ENCODE data around the gene MEPCE. TPM values are rescaled to one million over a fixed set of nuclear protein-coding genes. Genes with fewer than 3 reads are reported as not detected.
"Not testable (repeated sequence)": the region's sequence is repeated elsewhere in the genome, so short reads cannot be mapped to it uniquely, and the experiment has no call there.

Gene MEPCE
- total RNA-seq, 2 donors from 2014 or later = 53.0 to 83.5 TPM

DNA sequence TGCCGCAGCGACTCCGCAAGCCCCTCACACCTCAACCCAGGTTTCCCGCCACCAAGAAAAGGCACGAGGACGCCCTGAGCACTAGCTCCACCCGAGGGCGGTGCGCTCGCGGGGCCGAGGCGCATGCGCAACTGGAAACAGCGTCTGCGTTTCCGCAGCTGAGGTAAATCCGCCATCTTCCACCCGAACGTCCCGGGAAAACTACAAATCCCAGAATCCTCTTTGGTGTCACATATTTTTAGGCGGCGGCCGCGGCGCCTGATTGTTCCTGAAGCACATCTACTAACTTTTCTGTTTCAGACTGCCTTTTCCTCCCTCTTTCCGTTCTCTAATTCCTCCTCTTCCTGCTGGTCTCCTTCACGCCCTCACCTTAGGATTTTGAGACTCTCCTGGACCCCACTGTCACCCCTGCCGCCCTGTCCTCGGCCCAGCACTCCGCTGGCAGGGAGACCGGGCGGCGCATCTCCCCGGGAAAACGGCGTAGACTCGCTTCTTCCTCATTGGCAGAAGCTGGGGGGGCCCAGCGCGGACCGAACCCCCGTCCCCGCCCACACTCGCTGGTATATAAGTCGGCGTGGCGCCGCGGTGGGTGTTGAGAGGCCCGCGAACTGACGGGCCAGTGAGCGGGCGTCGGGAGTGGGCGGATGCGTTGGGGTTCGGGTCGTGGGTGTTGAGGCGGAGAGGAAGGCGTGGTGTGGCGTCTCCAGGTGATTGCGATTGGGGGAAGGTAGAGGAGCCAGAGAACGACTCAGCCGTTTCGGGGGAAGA lies 1.2 kb upstream of the MEPCE start, which contains the start of gene ZCWPW1:
ZCWPW1 (minus strand) TSS at position 505 of the 768 bp plus-strand sequence. CDS start 8,054 bp downstream, outside the sequence.
- ATAC-seq (peak; percentile 56 to 61), DNase-seq (ENCODE audit: low spot score in 2 of 2) (peak; percentile 94 to 98)
- Mint-ChIP-seq H3K27ac (peak within 1 kb of the TSS; percentile 100), H3K36me3 (peaks cover 18 to 25% of the 10 kb centered on the region in 2 donors), H3K9me3 (peaks cover 0 to 4% of the 10 kb centered on the region in 2 donors)

DNA sequence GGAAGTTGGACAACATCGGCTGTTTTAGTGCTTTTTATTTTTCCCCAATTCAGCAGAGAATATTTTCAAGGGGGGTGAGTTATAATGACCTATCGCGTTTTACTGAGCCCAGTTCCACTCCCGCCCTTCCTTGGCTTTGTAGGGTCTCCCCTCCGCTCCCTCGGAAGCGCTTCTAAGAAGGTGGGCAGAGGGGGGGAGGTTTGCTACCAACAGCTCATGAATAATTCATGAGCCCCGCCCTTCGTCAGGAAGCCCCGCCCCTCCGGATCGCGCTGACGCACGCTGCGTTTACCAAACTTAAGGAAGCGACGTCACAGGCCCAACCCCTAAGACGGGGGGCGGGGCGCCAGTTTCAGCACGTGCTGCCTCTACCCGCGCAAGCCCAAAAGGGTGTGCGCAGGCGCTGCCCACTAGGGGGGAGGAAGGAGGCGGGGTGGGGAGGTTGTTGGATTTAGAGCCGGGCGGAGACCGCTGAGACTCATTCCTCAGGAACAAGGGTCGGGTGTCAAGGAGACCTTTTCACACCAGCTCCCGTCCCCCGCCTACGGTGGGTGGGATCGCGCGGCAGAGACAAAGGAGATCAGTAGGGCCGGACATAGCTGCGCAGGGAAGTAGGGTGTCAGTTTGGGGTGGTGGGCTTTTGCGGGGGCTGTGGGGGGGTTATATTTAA lies 529 bp upstream of the MEPCE start:
- Mint-ChIP-seq H3K9me3 (peaks cover 0 to 4% of the 10 kb centered on the region in 2 donors), H3K27ac (peak overlapping the region; percentile 100), H3K36me3 (peaks cover 25 to 30% of the 10 kb centered on the region in 2 donors)
- DNase-seq (ENCODE audit: low spot score in 2 of 2) (peak; percentile 100), ATAC-seq (peak; percentile 72 to 74)

DNA sequence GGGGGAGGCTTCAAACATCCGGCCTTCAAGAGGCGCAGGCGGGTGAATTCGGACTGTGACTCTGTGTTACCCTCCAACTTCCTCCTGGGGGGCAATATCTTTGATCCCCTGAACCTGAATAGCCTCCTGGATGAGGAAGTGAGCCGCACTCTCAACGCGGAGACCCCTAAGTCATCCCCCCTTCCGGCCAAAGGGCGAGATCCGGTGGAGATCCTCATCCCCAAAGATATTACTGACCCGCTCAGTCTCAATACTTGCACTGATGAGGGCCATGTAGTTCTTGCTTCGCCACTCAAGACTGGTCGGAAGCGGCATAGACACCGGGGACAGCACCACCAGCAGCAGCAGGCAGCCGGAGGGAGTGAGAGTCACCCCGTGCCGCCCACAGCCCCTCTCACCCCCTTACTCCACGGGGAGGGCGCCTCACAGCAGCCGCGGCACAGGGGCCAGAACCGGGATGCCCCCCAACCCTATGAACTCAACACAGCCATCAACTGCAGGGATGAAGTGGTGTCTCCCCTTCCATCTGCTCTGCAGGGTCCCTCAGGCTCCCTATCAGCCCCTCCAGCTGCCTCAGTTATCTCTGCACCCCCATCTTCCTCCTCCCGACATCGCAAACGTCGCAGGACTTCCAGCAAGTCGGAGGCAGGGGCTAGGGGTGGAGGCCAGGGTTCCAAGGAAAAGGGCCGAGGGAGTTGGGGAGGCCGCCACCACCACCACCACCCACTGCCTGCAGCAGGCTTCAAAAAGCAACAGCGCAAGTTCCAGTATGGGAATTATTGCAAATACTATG lies 1.1 kb downstream of the MEPCE start:
- H3K9me3 Mint-ChIP-seq = peaks cover 0 to 4% of the 10 kb centered on the region in 2 donors
- H3K27ac Mint-ChIP-seq = peak overlapping the region; percentile 95 to 100
- ATAC-seq (peak in 1 of 2 donors; percentile 7), DNase-seq (ENCODE audit: low spot score in 2 of 2) (peak in 1 of 2 donors; percentile 32)
- peaks cover 39 to 44% of the 10 kb centered on the region in 2 donors for H3K36me3 Mint-ChIP-seq

DNA sequence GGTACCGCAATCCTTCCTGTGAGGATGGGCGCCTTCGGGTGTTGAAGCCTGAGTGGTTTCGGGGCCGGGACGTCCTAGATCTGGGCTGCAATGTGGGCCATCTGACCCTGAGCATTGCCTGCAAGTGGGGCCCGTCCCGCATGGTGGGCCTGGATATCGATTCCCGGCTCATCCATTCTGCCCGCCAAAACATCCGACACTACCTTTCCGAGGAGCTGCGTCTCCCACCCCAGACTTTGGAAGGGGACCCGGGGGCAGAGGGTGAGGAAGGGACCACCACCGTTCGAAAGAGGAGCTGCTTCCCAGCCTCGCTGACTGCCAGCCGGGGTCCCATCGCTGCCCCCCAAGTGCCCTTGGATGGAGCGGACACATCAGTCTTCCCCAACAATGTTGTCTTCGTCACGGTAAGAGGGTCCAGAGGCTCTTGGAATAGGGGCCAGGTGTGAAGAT lies 1.7 kb downstream of the MEPCE start:
- Mint-ChIP-seq H3K27ac (peak overlapping the region; percentile 89 to 100), H3K36me3 (peaks cover 43 to 47% of the 10 kb centered on the region in 2 donors), H3K9me3 (peaks cover 0 to 4% of the 10 kb centered on the region in 2 donors)
- ATAC-seq = no peak
- DNase-seq (ENCODE audit: low spot score in 2 of 2) = no peak

DNA sequence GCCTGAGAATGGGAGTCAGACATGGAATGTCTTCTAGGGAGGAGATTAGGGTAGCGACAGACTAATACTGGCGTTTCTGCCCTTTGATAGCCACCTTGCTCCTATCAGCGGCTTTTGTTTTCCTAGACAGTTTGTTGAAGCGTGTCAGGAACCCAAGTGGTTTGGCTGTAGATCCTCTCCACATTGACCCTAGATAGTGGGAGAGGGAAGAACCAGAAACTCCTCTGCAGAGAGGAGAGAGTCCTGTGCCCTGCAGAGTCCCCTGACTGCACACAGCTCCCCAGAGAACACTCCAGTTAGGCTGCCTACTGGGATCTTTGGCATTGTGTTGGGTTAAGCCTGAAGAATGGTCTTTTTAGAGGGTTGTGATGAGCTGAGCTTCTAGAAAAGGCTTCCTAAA lies 2.4 kb downstream of the MEPCE start:
- Mint-ChIP-seq H3K36me3 (peaks cover 46 to 51% of the 10 kb centered on the region in 2 donors), H3K9me3 (peaks cover 0 to 4% of the 10 kb centered on the region in 2 donors), H3K27ac (peak overlapping the region; percentile 89 to 100)
- peak in 1 of 2 donors; percentile 42 for DNase-seq (ENCODE audit: low spot score in 2 of 2)
- ATAC-seq = no peak

DNA sequence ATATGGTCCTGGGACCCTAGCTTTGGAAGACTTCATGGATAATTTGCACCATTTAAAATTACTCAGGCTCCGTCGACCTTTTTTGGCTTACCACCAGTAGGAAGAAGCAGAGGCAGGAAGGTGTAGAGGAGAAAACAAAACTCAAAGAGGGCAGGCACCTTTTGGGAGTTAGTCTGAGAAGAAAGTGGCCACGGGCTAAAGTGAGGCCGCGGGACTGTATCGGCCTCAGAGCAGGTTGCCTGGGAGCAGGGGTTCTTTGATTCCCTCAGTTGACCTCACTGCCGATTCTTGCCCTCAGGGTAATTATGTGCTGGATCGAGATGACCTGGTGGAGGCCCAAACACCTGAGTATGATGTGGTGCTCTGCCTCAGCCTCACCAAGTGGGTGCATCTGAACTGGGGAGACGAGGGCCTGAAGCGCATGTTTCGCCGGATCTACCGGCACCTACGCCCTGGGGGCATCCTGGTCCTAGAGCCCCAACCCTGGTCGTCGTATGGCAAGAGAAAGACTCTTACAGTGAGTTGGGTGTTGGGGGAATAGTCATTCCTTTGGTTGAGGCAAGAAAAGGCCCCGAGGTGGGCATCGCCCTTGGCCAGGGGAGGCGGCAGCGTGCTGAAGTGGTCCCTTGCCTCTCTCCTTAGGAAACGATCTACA lies 3.1 kb downstream of the MEPCE start:
- H3K27ac Mint-ChIP-seq = peak overlapping the region; percentile 44 to 100

DNA sequence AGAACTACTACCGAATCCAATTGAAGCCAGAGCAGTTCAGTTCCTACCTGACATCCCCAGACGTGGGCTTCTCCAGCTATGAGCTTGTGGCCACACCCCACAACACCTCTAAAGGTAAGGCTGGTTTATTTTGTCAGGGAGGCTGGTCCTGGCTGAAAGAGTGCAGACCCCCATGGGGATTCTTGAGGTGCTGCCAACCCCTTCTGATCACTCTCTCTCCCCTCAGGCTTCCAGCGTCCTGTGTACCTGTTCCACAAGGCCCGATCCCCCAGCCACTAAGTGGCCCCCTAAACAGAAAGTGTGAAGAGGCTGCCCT lies 3.6 kb downstream of the MEPCE start:
- Mint-ChIP-seq H3K9me3 (no peaks in the 10 kb centered on the region), H3K36me3 (peaks cover 40 to 46% of the 10 kb centered on the region in 2 donors), H3K27ac (peak overlapping the region; percentile 44 to 94)
- DNase-seq (ENCODE audit: low spot score in 2 of 2) (no peak), ATAC-seq (no peak)

More for the DNA sequence above, 3.1 kb downstream of the MEPCE start:
- Mint-ChIP-seq H3K36me3 (peaks cover 45 to 51% of the 10 kb centered on the region in 2 donors), H3K9me3 (peaks cover 0 to 4% of the 10 kb centered on the region in 2 donors)
- DNase-seq (ENCODE audit: low spot score in 2 of 2) = no peak
- ATAC-seq = no peak

DNA sequence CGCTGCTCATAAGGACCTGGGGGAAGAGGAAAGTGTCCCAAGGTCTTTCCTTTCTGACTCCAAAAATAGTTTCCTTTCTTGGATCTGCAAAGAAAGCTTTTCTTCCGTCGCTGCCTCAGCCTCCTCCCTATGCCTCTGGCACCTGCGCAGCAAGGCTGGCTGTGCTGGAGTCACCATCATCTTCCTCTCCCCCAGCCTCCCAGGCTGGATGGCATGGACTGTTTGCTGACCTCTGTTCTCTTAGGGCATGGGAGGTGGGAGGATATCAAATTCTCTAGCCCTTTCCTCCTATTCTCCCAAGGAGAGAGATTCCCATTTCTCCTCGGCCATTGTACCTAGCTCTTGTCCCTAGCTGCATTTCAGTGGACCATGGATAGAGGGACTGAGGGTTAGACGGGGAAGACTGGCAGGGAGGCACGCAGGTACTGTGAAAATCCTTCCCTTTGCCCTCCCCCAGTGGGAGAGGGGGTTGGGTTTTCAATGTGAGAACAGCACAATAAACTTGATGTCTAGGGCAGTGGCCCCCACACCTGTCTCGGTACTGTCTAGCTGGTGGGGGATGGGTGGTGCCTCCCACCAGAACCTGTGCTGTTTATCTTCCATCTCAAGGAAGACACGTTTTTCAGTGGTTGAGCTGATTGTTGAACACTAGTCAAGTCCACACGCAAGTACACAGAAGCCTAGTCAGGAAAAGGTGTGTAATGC lies 4.1 kb downstream of the MEPCE start:
- Mint-ChIP-seq H3K36me3 (peaks cover 40 to 43% of the 10 kb centered on the region in 2 donors), H3K27ac (peak overlapping the region; percentile 90 to 94), H3K9me3 (no peaks in the 10 kb centered on the region)
- no peak for ATAC-seq
- peak in 1 of 2 donors; percentile 40 for DNase-seq (ENCODE audit: low spot score in 2 of 2)

DNA sequence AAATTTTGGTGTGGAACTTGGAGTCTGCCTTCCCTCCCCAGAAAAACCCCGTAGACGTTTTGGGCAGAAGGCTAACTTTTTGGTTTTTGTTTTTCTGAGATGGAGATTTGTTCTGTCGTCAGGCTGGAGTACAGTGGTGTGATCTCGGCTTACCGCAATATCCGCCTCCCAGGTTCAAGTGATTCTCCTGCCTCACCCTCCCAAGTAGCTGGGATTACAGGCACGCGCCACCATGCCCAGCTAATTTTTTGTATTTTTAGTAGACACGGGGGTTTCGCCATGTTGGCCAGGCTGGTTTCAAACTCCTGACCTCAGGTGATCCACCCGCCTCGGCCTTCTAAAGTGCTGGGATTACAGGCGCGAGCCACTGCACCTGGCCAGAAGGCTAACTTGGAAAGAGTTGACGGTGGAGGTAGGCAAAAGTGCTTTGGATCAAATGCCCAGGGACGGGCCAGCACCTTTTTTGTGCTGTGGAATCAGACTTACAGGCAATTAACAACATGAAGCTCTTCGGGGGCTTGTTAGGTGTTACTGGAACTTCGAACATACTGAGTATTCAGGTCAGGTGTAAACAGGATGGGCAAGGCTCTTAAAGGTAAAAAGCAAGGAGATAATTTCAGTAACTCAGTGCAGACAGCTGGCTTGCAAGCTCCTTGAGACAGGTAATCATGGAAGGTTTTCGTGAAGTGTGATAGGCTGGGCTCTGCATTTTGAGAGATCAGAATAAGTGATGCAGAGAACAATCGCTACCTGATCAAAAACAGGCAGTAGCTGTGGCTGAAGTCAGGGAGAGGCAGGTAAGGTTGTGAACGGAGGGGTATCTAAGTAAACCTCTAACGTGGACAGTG lies 4.9 kb downstream of the MEPCE start:
- Mint-ChIP-seq H3K27ac (peak overlapping the region; percentile 94 to 95), H3K36me3 (peaks cover 36 to 38% of the 10 kb centered on the region in 2 donors), H3K9me3 (no peaks in the 10 kb centered on the region)
- peak in 1 of 2 donors; percentile 55 for DNase-seq (ENCODE audit: low spot score in 2 of 2)
- no peak for ATAC-seq

DNA sequence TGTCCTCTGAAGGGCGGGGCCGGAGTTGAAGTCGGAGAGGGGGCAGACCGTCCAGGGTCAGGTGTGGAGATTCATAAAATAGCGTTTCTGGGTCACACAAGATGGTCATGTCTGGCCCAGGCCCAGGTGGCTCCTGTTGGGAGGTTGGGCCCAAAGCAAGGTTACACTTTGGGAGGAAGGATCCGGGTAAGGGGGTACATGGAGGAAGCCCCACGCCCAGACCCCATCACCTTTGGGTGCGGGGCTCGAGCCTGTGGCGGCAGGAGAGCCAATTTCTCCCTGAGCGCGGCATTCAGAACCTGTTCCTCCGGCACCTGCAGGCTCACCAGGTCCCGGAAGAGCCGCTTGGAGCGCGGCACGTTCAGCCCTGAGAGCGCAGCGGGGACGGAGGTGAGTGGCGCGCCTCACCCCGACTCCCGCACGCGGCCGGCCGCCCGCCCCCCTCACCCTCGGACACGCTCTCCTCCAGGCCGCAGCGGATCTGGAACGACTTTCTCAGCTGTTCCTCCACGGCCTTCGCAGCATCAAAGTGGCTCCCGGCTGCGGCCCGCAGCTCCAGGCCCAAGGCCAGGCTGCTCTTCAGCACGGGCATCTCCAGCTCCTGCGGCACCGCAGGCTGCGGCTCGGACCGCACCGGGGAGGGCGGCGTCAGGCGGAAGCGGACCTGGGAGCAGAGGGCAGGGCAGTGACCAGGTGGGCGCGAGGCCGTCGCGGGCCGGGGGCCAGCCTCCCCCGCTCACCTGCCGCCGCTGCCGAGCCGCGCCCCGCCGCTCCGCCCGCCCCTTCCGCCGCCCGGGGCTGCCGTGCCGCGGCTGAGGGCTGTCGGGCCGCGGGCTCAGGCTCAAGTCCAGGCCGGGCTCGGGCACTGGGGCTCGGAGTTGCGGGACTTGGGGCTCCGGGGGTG lies 6.0 kb downstream of the MEPCE start:
- peaks cover 31 to 35% of the 10 kb centered on the region in 2 donors for H3K36me3 Mint-ChIP-seq
- no peaks in the 10 kb centered on the region for H3K9me3 Mint-ChIP-seq
- DNase-seq (ENCODE audit: low spot score in 2 of 2) (peak; percentile 42 to 58), ATAC-seq (peak; percentile 24 to 41)
- H3K27ac Mint-ChIP-seq = peak overlapping the region; percentile 94 to 95

DNA sequence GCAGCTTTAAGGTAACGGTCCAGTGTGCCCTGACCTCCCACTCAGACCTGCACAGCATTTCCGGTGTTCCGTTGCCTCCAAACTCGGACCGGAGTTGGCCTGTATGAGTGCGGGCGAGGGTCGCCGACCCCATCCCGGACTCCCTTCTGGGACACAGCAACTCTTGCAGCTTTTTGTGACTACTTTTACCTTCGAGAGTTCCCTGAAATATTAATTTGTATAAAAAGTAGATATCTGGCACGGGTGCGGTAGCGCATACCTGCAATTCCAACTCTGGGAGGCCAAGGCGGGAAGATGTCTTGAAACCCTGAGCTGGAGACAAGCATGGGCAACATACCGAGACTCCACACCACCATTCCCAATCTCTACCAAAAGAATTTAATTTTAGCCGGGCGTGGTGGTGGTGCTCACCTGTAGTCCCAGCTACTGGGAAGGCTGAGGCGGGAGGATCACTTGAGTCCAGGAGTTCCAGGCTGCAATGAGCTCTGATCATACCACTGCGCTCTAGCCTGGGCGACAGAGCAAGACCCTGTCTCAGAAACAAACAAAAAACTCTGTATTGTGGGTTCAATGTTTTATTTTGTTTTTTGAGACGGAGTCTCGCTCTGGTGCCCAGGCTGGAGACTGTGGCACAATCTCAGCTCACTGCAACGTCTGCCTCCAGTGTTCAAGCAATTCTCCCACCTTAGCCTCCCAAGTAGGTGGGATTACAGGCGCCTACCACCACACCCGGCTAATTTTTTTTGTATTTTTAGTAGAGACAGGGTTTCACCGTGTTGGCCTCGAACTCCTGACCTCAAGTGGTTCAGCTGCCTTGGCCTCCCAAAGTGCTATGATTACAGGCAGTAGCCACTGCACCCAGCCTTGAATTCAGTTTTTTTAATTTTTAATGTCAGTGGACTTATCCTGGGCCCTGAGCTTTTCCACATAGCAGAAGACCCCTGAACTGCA lies 7.8 kb downstream of the MEPCE start:
- H3K27ac Mint-ChIP-seq = peak overlapping the region in 1 of 2 donors; percentile 94
- no peaks in the 10 kb centered on the region for H3K9me3 Mint-ChIP-seq
- peak in 1 of 2 donors; percentile 56 for DNase-seq (ENCODE audit: low spot score in 2 of 2)
- ATAC-seq = no peak
- peaks cover 26 to 31% of the 10 kb centered on the region in 2 donors for H3K36me3 Mint-ChIP-seq

DNA sequence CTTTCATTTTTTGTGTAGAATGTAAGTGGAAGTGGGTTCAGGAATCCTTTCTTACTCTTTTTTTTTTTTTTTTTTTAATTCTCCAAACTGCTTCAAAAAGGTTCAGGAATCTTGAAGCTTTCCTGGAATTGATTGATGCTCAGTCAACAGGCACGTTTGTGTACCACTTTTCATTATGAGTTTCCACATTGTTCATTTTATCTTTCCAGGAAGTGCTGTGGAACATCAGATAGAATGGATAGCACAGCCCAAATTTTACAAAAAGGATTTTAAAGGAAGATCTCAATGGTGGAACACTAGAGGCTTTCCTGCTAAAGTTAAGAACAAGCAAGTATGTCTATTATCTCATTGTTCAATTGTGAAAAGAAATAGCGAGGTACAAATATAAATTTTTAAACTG lies 8.5 kb downstream of the MEPCE start:
- no peak for ATAC-seq
- H3K27ac Mint-ChIP-seq = peak overlapping the region in 1 of 2 donors; percentile 2
- DNase-seq (ENCODE audit: low spot score in 2 of 2) = no peak
- H3K9me3 Mint-ChIP-seq = no peaks in the 10 kb centered on the region
- H3K36me3 Mint-ChIP-seq = peaks cover 26 to 30% of the 10 kb centered on the region in 2 donors

DNA sequence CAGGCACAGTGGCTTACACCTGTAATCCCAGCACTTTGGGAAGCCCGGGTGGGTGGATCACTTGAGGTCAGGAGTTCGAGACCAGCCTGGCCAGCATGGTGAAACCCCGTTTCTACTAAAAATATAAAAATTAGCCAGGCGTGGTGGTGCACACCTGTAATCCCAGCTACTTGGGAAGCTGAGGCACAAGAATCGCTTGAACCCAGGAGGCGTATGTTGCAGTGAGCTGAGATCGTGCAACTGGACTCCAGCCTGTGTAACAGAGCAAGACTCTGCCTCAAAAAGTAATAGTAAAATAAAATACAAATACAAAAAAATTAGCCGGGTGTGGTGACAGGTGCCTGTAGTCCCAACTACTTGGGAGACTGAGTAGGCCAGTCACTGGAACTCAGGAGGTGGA lies 9.1 kb downstream of the MEPCE start:
- not testable (repeated sequence) for H3K9me3 Mint-ChIP-seq, H3K27ac Mint-ChIP-seq, ATAC-seq
- H3K36me3 Mint-ChIP-seq = peaks cover 24 to 25% of the 10 kb centered on the region in 2 donors
- peak in 1 of 2 donors; percentile 44 for DNase-seq (ENCODE audit: low spot score in 2 of 2)

Data from activated naive CD4-positive, alpha-beta T cell treated with anti-CD3 and anti-CD28 coated beads, Interleukin-2, amount 50 U/mL, for 72 hours (primary cell).